GM12878 (cell line): ENCODE results near the gene IRX5. TPM values are rescaled to one million over a fixed set of nuclear protein-coding genes. Genes with fewer than 3 reads are reported as not detected.

Experiments
- ATAC-seq: fragments of 200-7000 bp; cut with Tn5 transposase; 3 replicates; pipeline ENCODE4 v1.9.1; 2020; ENCODE audit warnings: mild to moderate bottlenecking, moderate library complexity
- BruUV-seq: library from RNA; stranded (reverse); fragments of 400-500 nt; replicated peaks from 2 replicates; lab custom pipeline; 2021; lab: Mats Ljungman, UMichigan
- CTCF ChIA-PET: fragments of 300-600 bp; sonication (Branson Sonifier 250); formaldehyde crosslinking; extraction: SDS; loops from one replicate; lab custom pipeline; 2021; ENCODE audit warnings: inconsistent platforms; lab: Yijun Ruan, JAX
- POLR2A ChIA-PET: fragments of 350-600 bp; formaldehyde crosslinking; extraction: SDS; loops from one replicate; lab custom pipeline; 2021; ENCODE audit warnings: inconsistent platforms; lab: Charles Lee
- RAD21 ChIA-PET: fragments of 300-600 bp; sonication (Branson Sonifier 250); formaldehyde crosslinking; loops from one replicate; lab custom pipeline; 2023; ENCODE audit warnings: antibody characterized with exemption; ENCODE audit not compliant: unreplicated experiment; lab: Charles Lee
- SMC1A ChIA-PET: fragments of 300-600 bp; sonication (Branson Sonifier 250); formaldehyde crosslinking; loops from one replicate; lab custom pipeline; 2023; ENCODE audit not compliant: unreplicated experiment, uncharacterized antibody; lab: Charles Lee
- DNase-seq: peaks from one replicate; pipeline ENCODE4 v3.0.0-alpha.2; 2011; ENCODE audit warnings: low read depth, low spot score
- FAIRE-seq: peaks from 3 replicates; lab custom pipeline; 2011; peaks lifted over from hg19 to GRCh38; lab: Jason Lieb, UNC
- H2AFZ ChIP-seq: 2 replicates; pipeline ENCODE4 v1.6.0; 2011; ENCODE audit warnings: low read depth, low read length, control low read depth; ENCODE audit not compliant: control insufficient read depth
- H3K27ac ChIP-seq: 2 replicates; pipeline ENCODE4 v1.5.1; 2011; ENCODE audit warnings: control low read depth; ENCODE audit not compliant: control insufficient read depth, insufficient read depth
- H3K27me3 ChIP-seq, 2 experiments: replicated peaks in 1 of 2; 2 replicates each; pipeline versions ENCODE4 v1.6.0 to v1.6.1; 2011; ENCODE audit warnings: low read length in 1 of 2; ENCODE audit not compliant: control insufficient read depth in 2 of 2, insufficient read depth in 2 of 2
- H3K36me3 ChIP-seq, 2 experiments: 2 replicates each; pipeline ENCODE4 v1.5.1; 2011; ENCODE audit warnings: low read length in 1 of 2; ENCODE audit not compliant: control insufficient read depth in 2 of 2, insufficient read depth in 2 of 2
- H3K4me1 ChIP-seq: 2 replicates; pipeline ENCODE4 v1.6.1; 2011; ENCODE audit warnings: mild to moderate bottlenecking, low read length, moderate library complexity, mixed read lengths; ENCODE audit not compliant: control insufficient read depth, insufficient read depth
- H3K4me2 ChIP-seq: 2 replicates; pipeline ENCODE4 v1.6.0; 2011; ENCODE audit warnings: control low read depth; ENCODE audit not compliant: control insufficient read depth, insufficient read depth
- H3K4me3 ChIP-seq: fragments of 200-600 bp; sonication (generic); 2 replicates; pipeline ENCODE4 v1.5.1; 2016
- H3K79me2 ChIP-seq: 2 replicates; pipeline ENCODE4 v1.6.0; 2011; ENCODE audit warnings: low read length; ENCODE audit not compliant: control insufficient read depth, insufficient read depth
- H3K9ac ChIP-seq: 2 replicates; pipeline ENCODE4 v1.8.0; 2011; ENCODE audit warnings: low read length, control low read depth, mixed read lengths; ENCODE audit not compliant: control insufficient read depth, insufficient read depth
- H3K9me3 ChIP-seq: replicated peaks from 3 replicates; pipeline ENCODE4 v1.5.1; 2011; ENCODE audit warnings: mild to moderate bottlenecking, low read length; ENCODE audit not compliant: control insufficient read depth, insufficient read depth
- H4K20me1 ChIP-seq: 2 replicates; pipeline ENCODE4 v1.6.0; 2011; ENCODE audit not compliant: control insufficient read depth, insufficient read depth
- BHLHE40 ChIP-seq, 2 experiments: fragments of 450-650 bp in 1 of 2; IDR thresholded peaks; 2 replicates each; pipeline ENCODE4 v1.6.1; 2011 to 2017; ENCODE audit warnings: low read depth in 2 of 2, borderline replicate concordance in 1 of 2, improper control_type of control experiment in 1 of 2, low read length in 1 of 2, mild to moderate bottlenecking in 1 of 2
- CREB1 ChIP-seq: IDR thresholded peaks from 2 replicates; pipeline ENCODE4 v1.6.1; 2012; ENCODE audit warnings: low read depth, mild to moderate bottlenecking, inconsistent platforms
- E4F1 ChIP-seq: fragments of 450-650 bp; IDR thresholded peaks from 2 replicates; pipeline ENCODE4 v1.6.1; 2018; ENCODE audit warnings: borderline replicate concordance, mild to moderate bottlenecking; ENCODE audit not compliant: partially characterized antibody
- EGR1 ChIP-seq, 2 experiments: IDR thresholded peaks; 1 replicate in 1 of 2; 2 replicates in 1 of 2; pipeline ENCODE4 v1.6.1; 2011 to 2012; ENCODE audit warnings: low read depth in 2 of 2, low read length in 2 of 2, borderline replicate concordance in 1 of 2, mild to moderate bottlenecking in 1 of 2, moderate library complexity in 1 of 2
- ETV6 ChIP-seq, 2 experiments: fragments of 450-650 bp in 1 of 2; IDR thresholded peaks in 1 of 2; conservative IDR thresholded peaks in 1 of 2; 2 replicates each; pipeline ENCODE4 v1.6.1; 2014; ENCODE audit warnings: antibody characterized with exemption in 1 of 2, borderline replicate concordance in 1 of 2, low read depth in 1 of 2, mild to moderate bottlenecking in 1 of 2, moderate library complexity in 1 of 2
- GABPA ChIP-seq: IDR thresholded peaks from 2 replicates; pipeline ENCODE4 v1.6.1; 2014; ENCODE audit warnings: antibody characterized with exemption, low read depth, mild to moderate bottlenecking, inconsistent platforms
- MEF2B ChIP-seq: fragments of 450-650 bp; IDR thresholded peaks from 2 replicates; pipeline ENCODE4 v1.6.1; 2018; ENCODE audit warnings: mild to moderate bottlenecking, moderate library complexity; ENCODE audit not compliant: partially characterized antibody, poor library complexity, severe bottlenecking
- POU2F2 ChIP-seq: IDR thresholded peaks from 3 replicates; pipeline ENCODE4 v1.6.1; 2011; ENCODE audit warnings: low read depth, mild to moderate bottlenecking, low read length, borderline replicate concordance
- RELB ChIP-seq: fragments of 450-650 bp; IDR thresholded peaks from 2 replicates; pipeline ENCODE4 v1.6.1; 2017; ENCODE audit warnings: low read depth, mild to moderate bottlenecking, moderate library complexity
- SUZ12 ChIP-seq: fragments of 200-600 bp; sonication (generic); IDR thresholded peaks from one replicate; pipeline ENCODE4 v1.6.1; 2018; ENCODE audit warnings: antibody characterized with exemption, mild to moderate bottlenecking; ENCODE audit not compliant: unreplicated experiment
- ZBTB33 ChIP-seq: fragments of 450-650 bp; IDR thresholded peaks from 2 replicates; pipeline ENCODE4 v1.6.1; 2017; ENCODE audit warnings: mild to moderate bottlenecking
- WGBS: methylation state at CpG from one replicate; pipeline ENCODE4 v1.1.6; 2016; ENCODE audit warnings: low lambda C conversion rate; ENCODE audit not compliant: insufficient replicate concordance, insufficient coverage; ENCODE audit errors: missing lambda C conversion rate; 5-methylcytosine and 5-hydroxymethylcytosine counted together
- in situ Hi-C: fragments of 300-500 bp; cut with MboI; formaldehyde crosslinking; loops from 9 replicates; pipeline ENCODE4 v1.14.3; 2018; ENCODE audit warnings: mixed read lengths
- intact Hi-C: fragments of 100-400 bp; cut with micrococcal nuclease; formaldehyde crosslinking; loops from one replicate; pipeline ENCODE4 v1.14.2; 2022; ENCODE audit not compliant: unreplicated experiment
- polyA plus RNA-seq, 11 experiments: library from polyadenylated mRNA; depleted of rRNA in 4 of 11; unstranded in 6 of 11; stranded (reverse) in 5 of 11; fragments of >200 nt; fragmentation: Nextera tagmentation in 4 of 11; fragmentation: Illumina TruSeq in 1 of 11; extraction: Ambion mirVana in 4 of 11; extraction: Trizol in 1 of 11; gene quantifications; 1 replicate in 1 of 11; 2 replicates in 10 of 11; pipeline versions ENCODE4 v1.2.1 to v1.2.3, GENCODE V29; 2011 to 2016; ENCODE audit warnings: inconsistent platforms in 2 of 11, missing spikeins in 2 of 11, low read depth in 1 of 11
- total RNA-seq, 4 experiments: library from RNA; depleted of rRNA in 3 of 4; stranded (reverse); fragments of >200 nt in 3 of 4; fragmentation: Illumina TruSeq in 1 of 4; extraction: Trizol in 1 of 4; gene quantifications; 2 replicates each; pipeline versions ENCODE4 v1.2.1 to v1.2.3, GENCODE V29; 2013 to 2021

Gene IRX5
- total and polyA plus RNA-seq, 10 of the 15 experiments (the other 5 are each of a cell fraction or from before 2014, with no cell fraction given) = 0.08 TPM; not detected in 9

- peak; percentile 94 for ATAC-seq
- ChIA-PET SMC1A (no interaction called here), RAD21 (no interaction called here), CTCF (no interaction called here), POLR2A (no interaction called here)
- H3K36me3 ChIP-seq = no peaks in the 10 kb centered on the region
- peak overlapping the region; percentile 67 for H3K4me3 ChIP-seq
- peaks cover 6% of the 10 kb centered on the region; the same call in 1 of the 3 replicates for H3K9me3 ChIP-seq
- H3K27ac ChIP-seq = no peak overlapping the region; the same call in 1 of the 2 replicates
- peaks cover 3% of the 10 kb centered on the region for H3K4me1 ChIP-seq
- H2AFZ ChIP-seq = peak overlapping the region; percentile 72
- FAIRE-seq = peak; percentile 68
- peak overlapping the region; percentile 58 for H3K4me2 ChIP-seq
- intact Hi-C loops = no loop called here
- WGBS = 39% methylated on average over 60 of the region's 73 CpGs
- peak; percentile 60 for DNase-seq
- peaks cover 0 to 13% of the 10 kb centered on the region in 2 experiments; a peak in 3 of 4 replicates for H3K27me3 ChIP-seq
- H3K9ac ChIP-seq = peak overlapping the region; percentile 27; the same call in 1 of the 2 replicates
- in situ Hi-C loops = no loop called here
- no peaks in the 10 kb centered on the region for H3K79me2 ChIP-seq
- BruUV-seq = no TSS peak
- no peaks in the 10 kb centered on the region for H4K20me1 ChIP-seq
- TF ChIP-seq POU2F2 = no peak
- no peak for TF ChIP-seq E4F1
- no peak for TF ChIP-seq RELB
- TF ChIP-seq BHLHE40 (IDR thresholded peaks at IDR 0.05; ENCODE audit: borderline replicate concordance in 1 of 2, low read depth in 2 of 2, low read length in 1 of 2) = no peak
- TF ChIP-seq SUZ12 = no peak
- TF ChIP-seq MEF2B = no peak
- TF ChIP-seq GABPA = no peak
- TF ChIP-seq ZBTB33 = no peak
- no peak for TF ChIP-seq EGR1 (IDR thresholded peaks at IDR 0.05; ENCODE audit: borderline replicate concordance in 1 of 2, low read depth in 2 of 2, low read length in 2 of 2)
- no peak for TF ChIP-seq ETV6 (conservative IDR thresholded peaks at IDR 0.05 in 1 of 2, IDR thresholded peaks at IDR 0.05 in 1 of 2; ENCODE audit: borderline replicate concordance in 1 of 2, low read depth in 1 of 2)
- TF ChIP-seq CREB1 = peak; percentile 57; the same call in 1 of the 2 replicates
These were observed 1.3 kb upstream of the IRX5 start for GRCh38 chr16:54929090-54930004.
